Measurements from ENCODE around the gene NR1I3.
"Not testable (repeated sequence)": the region's sequence is repeated elsewhere in the genome, so short reads cannot be mapped to it uniquely, and the experiment has no call there.

The NR1I3 gene

GRCh38 chr1:161238039-161238473, at the start of gene NR1I3:
Gene NR1I3, minus strand, starts transcription at chr1:161238203. Its CDS starts 1,638 bp downstream, at chr1:161236565.
- no peak for DNase-seq

- DNase-seq: no peak
Observed at GRCh38 chr1:161287482-161288054, 49.6 kb upstream of the NR1I3 start.

GRCh38 chr1:161285521-161285920, 47.5 kb upstream of the NR1I3 start:
- no peak for DNase-seq

- no peak for DNase-seq
Observed at GRCh38 chr1:161285113-161285512, 47.1 kb upstream of the NR1I3 start.

- DNase-seq: no peak
Observed at GRCh38 chr1:161282991-161283390, 45.0 kb upstream of the NR1I3 start.

GRCh38 chr1:161274874-161275273, 36.9 kb upstream of the NR1I3 start:
- no peak for DNase-seq

GRCh38 chr1:161273402-161273801, 35.4 kb upstream of the NR1I3 start:
- DNase-seq: no peak

GRCh38 chr1:161267321-161267720, 29.3 kb upstream of the NR1I3 start:
- no peak for DNase-seq

GRCh38 chr1:161266836-161267235, 28.8 kb upstream of the NR1I3 start:
- no peak for DNase-seq

- no peak for DNase-seq
Observed at GRCh38 chr1:161266202-161266601, 28.2 kb upstream of the NR1I3 start.

- no peak for DNase-seq
Observed at GRCh38 chr1:161265305-161265704, 27.3 kb upstream of the NR1I3 start.

- no peak for DNase-seq
Observed at GRCh38 chr1:161261261-161262235, 23.5 kb upstream of the NR1I3 start.

GRCh38 chr1:161260376-161261260, 22.6 kb upstream of the NR1I3 start:
- DNase-seq: no peak

GRCh38 chr1:161259765-161260164, 21.8 kb upstream of the NR1I3 start:
- no peak for DNase-seq

GRCh38 chr1:161259345-161259702, 21.3 kb upstream of the NR1I3 start:
- DNase-seq: no peak

- DNase-seq: no peak
Observed at GRCh38 chr1:161258439-161259344, 20.7 kb upstream of the NR1I3 start, which contains the start of gene PCP4L1. Gene PCP4L1, plus strand, starts transcription at chr1:161258745. Its CDS starts 230 bp downstream, at chr1:161258975.

GRCh38 chr1:161257109-161257508, 19.1 kb upstream of the NR1I3 start:
- not testable (repeated sequence) for DNase-seq

- not testable (repeated sequence) for DNase-seq
Observed at GRCh38 chr1:161255955-161256520, 18.0 kb upstream of the NR1I3 start.

GRCh38 chr1:161255302-161255701, 17.3 kb upstream of the NR1I3 start:
- not testable (repeated sequence) for DNase-seq

GRCh38 chr1:161251579-161251978, 13.6 kb upstream of the NR1I3 start:
- no peak for DNase-seq

- no peak for DNase-seq
Observed at GRCh38 chr1:161250829-161251228, 12.8 kb upstream of the NR1I3 start.

- DNase-seq: not testable (repeated sequence)
Observed at GRCh38 chr1:161250100-161250499, 12.1 kb upstream of the NR1I3 start.

Measured in NCI-H1417 treated with DMSO at 0.1 percent for 48 hours (cell line).